22Rv1 (cell line): ENCODE data around the gene PNLIPRP2.

ENCODE experiments used
- CTCF ChIP-seq: fragments of 450-650 bp; IDR thresholded peaks from 2 replicates; pipeline ENCODE4 v1.5.1; 2017; ENCODE audit warnings: mild to moderate bottlenecking
- ZFX ChIP-seq: fragments of 450-650 bp; IDR thresholded peaks from 2 replicates; pipeline ENCODE4 v1.6.1; 2017; ENCODE audit warnings: antibody characterized with exemption, borderline replicate concordance

GRCh38 chr10:116671274-116671926 is 50.6 kb downstream of the PNLIPRP2 start:
- TF ChIP-seq CTCF = no peak
- TF ChIP-seq ZFX = no peak
